Stimulated activated naive CD4-positive, alpha-beta T cell treated with Interleukin-2 at 50 U/mL for 16 hours (primary cell): ENCODE results near the gene TAMALIN.

Experiments used
- DNase-seq: peaks from one replicate; lab custom pipeline; 2025; lab: John Stamatoyannopoulos, UW

Gene TAMALIN

DNA sequence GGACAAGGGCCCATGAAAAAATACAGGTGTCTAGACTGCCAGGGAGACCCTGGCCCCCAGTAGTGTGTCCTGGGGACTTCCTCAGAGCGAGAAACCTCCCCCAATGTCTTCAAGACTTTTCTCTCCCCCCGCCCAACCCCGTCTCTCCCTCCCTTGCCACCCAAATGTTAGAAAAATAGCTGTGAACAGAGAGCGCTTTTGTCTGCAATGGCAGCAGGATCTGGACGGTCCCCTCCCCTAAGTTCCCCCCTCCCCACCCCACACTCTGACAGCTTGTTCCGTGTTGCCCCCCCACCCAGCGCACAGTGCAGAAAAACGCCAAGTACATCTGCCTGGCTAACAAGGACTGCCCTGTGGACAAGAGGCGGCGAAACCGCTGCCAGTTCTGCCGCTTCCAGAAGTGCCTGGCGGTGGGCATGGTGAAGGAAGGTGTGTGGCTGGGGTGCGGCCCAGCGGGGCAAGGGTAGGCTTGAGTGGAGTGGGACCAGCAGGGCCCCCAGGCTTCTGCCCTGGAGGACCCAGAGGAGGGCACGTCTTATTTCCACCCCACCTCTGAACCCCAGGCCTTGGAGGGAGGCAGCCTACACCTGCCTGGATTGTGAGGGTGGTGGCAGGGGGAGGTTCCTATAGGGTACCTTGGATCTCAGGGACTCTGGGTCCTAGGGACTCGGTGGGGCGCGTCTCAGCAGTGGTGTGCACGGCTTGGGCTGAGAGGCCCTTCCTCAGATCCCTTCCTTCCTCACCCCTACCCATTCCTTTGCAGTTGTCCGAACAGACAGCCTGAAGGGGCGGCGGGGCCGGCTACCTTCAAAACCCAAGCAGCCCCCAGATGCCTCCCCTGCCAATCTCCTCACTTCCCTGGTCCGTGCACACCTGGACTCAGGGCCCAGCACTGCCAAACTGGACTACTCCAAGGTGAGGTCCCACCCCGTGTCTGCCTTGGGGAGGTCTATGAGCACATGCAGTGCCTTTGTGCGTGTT lies 49.3 kb downstream of the TAMALIN start:
- DNase-seq = no peak

- no peak for DNase-seq
Observed at GRCh38 chr12:52056801-52057637, 50.3 kb downstream of the TAMALIN start.

GRCh38 chr12:52057638-52058576 lies 51.2 kb downstream of the TAMALIN start:
- no peak for DNase-seq

GRCh38 chr12:52058631-52059361 lies 52.0 kb downstream of the TAMALIN start:
- no peak for DNase-seq

GRCh38 chr12:52059582-52060497 lies 53.1 kb downstream of the TAMALIN start:
- no peak for DNase-seq

DNA sequence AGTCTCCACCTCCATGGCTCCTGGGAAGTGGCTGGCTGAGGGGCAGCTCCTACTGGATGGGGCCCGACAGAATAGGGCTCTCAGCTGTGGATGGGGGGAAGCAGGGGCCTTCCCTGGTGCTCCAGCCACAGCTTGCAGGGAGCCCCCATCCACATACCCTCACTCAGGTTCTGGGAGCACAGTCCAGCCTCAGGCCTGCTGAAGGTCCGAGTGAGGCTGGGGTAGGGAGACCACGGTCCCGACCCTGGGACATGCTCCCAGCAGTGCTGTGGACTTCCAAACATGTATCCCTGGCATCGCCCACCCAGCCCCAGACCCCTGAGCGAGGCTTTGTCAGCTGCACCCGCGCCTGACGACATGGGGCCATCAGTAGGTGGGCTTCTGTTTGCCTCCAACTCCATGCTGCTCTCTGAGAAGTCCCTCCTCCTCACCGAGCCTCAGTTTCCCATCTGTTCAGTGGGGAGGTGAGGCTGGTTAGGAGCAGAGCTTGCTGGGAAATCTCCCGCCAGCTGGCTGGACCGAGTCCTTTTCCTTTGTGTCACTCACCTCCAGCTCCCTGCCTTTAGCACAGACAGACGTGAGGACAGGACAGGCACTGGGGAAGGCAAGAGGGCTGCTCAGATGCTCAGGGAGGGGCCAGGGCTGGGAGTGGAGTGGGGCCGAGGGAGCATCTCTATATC lies 53.9 kb downstream of the TAMALIN start:
- no peak for DNase-seq

DNA sequence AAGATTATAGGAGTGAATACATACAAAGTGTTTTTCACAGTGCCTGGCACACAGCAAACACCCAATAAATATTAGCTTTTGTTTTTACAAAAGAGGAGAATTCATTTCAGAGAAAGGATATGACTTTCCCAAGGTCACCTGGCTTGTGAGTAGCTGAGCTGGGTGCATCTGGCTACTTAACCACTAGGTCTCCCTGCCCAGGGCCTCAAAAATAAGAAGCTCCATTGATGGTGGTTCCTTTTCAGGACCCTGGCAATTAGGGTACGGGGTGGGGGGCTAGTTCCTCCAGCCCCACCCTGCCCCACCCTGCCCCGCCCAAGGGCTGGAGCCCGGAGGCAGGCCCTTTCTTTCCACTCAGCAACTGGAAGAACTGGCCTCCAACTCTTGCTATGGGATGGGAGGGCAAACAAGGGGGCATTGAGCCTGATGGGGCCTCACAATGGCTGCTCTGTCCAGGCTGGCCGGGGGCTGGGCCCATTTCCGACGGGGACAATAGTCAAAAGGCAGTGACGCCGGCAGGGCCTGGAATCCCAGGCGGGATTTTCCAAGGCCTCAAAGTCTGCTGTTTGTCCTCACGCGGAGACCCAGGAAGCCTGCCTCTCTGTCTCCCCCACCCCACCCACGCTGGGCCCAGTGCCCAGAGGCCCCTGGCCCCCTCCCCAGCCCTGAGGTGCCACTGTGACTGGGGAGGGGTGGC lies 54.9 kb downstream of the TAMALIN start:
- DNase-seq = no peak

DNA sequence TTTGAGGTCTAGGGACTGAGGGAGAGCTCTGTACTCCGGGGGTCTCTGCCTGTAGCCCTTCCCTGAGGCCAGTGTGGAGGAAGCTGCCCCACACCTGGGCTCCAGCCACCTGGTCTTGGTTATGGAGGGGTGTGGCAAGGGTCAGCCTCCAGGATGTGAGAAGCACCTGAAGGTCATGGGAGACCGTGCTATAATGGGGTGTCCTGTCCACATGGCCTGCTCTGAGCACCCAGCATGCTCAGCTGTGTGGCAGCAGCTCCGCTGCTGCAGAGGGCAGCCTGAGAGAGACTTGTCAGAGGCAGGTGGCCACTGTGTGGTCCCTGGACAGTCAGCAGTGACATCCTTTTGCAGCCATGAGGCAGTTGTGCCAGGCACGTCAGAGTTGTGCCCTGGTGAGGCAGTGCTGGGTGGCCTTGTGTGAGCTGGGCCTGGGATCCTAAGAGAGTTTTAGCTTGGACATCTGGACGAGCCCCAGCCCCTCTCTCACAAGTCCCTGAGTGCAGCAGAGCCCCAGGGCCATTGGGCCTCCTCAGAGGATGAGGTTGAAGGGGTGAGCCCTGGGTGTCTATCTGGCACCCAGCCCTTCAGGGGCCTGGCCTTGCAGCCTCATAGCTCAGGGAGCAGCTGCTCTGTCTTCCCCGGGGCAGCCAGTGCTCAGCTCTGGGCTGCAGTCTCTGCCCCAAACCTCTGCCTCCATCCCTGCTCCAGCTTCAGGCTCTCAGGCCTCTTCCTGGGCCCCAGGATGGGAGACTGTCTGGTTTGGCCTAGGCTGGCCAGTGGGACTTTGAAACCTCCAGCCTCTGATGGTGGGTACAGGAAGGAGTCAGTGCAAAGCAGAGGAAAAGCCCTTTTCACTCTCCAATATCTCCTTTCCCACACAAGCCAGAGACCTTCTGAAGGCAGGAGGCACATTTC lies 55.7 kb downstream of the TAMALIN start:
- no peak for DNase-seq

- DNase-seq = no peak
Observed at GRCh38 chr12:52063082-52063924, 56.6 kb downstream of the TAMALIN start.

DNA sequence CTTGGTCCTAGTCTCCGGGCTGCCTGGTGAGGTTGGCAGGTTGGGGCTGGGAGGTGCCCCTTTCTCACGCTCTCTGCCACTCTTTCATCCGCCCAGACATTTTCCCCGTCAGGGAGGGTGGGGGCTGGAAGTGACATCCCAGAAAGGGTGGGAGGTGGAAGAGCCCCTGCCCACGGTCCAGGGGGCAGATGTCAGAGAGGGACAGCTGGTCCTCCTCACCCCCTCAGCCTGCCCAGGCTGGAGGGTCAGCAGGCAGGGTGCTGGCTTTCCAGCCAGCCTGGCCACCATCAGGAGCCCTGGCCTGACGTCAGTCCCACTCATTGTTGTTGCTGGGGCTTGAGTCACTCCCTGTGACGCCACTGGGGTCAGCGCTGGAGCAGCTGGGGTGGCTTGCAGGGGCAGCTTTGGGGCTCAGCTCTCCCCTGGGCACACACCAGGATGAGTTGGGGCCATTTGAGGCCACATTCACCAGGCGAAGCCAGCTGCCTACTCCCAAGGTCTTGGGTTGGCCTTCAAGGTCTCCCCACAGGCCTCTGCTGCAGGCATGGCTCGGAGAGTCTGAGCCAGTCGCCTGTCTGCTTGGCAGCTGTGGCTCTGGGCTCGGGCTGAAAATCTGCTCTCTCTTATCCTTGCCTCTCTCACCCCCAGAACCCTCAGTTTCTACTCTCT lies 57.4 kb downstream of the TAMALIN start:
- DNase-seq = no peak
